GM12875 (cell line): ENCODE data around the gene MARCHF9.

Experiments used
- H3K4me3 ChIP-seq: one replicate; pipeline ENCODE4 v1.5.1; 2011; ENCODE audit warnings: low read depth, low read length, control low read depth
- TF ChIP-seq, protein P1 (sequence below): IDR thresholded peaks from 2 replicates; pipeline ENCODE4 v1.5.1; 2011; ENCODE audit warnings: low read depth, mild to moderate bottlenecking, control low read depth, inconsistent platforms, low read length, moderate library complexity, borderline replicate concordance; ENCODE audit not compliant: insufficient read depth

Gene MARCHF9

DNA sequence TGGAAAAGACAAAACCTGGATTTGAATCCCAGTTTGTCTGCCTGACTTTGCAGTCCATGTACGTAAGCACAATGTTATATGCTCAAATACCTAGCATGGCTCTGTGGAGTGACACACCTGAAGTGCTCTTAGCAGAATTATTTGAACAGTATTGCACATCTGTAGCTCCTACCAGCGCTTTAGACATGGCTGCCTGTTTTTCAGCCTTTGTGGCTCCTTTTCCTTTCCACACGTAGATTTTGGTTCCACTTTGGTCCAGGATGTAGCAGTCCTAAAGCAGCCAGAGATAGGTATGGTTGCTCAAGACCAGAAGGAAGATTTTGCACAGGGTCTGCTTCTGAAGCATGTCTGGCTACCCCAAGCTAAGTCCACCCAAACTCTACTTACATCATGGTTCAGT is 54.5 kb downstream of the MARCHF9 start:
- TF ChIP-seq, protein P1, sequence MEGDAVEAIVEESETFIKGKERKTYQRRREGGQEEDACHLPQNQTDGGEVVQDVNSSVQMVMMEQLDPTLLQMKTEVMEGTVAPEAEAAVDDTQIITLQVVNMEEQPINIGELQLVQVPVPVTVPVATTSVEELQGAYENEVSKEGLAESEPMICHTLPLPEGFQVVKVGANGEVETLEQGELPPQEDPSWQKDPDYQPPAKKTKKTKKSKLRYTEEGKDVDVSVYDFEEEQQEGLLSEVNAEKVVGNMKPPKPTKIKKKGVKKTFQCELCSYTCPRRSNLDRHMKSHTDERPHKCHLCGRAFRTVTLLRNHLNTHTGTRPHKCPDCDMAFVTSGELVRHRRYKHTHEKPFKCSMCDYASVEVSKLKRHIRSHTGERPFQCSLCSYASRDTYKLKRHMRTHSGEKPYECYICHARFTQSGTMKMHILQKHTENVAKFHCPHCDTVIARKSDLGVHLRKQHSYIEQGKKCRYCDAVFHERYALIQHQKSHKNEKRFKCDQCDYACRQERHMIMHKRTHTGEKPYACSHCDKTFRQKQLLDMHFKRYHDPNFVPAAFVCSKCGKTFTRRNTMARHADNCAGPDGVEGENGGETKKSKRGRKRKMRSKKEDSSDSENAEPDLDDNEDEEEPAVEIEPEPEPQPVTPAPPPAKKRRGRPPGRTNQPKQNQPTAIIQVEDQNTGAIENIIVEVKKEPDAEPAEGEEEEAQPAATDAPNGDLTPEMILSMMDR, result no peak

More for the DNA sequence above, 54.5 kb downstream of the MARCHF9 start:
- no peak overlapping the region for H3K4me3 ChIP-seq
